HG03064 (cell line): Measurements from ENCODE around the gene ACTRT2.

Source experiments
- ATAC-seq: cut with Tn5 transposase; IDR thresholded peaks from one replicate; pipeline ENCODE4 v1.9.1; 2021; ENCODE audit warnings: low read depth; ENCODE audit not compliant: unreplicated experiment

ACTRT2 gene

GRCh38 chr1:3021233-3021671 lies at the start of gene ACTRT2:
Gene ACTRT2, plus strand, starts transcription at chr1:3021467. Its CDS starts 220 bp downstream, at chr1:3021687.
- ATAC-seq: no peak

DNA sequence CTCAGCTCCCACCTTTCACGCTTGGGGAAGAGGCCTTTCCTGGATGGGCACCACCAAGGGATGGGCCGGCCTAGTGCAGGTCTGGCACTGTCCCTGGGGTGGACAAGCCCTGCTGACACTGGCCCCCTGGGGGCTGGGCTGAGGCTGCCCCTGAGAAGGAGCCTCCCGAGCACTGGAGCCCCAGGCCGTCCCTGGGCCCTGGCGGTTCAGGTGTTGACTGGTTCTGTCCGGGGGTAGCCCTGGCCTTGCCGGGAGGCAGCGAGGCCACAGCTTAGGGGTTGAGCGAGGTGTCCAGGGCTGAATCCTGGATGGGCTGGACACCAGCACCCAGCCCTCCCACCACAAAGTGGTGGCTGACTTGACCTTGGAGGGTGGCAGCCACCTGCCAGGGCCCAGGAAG lies 49.7 kb upstream of the ACTRT2 start:
- no peak for ATAC-seq

DNA sequence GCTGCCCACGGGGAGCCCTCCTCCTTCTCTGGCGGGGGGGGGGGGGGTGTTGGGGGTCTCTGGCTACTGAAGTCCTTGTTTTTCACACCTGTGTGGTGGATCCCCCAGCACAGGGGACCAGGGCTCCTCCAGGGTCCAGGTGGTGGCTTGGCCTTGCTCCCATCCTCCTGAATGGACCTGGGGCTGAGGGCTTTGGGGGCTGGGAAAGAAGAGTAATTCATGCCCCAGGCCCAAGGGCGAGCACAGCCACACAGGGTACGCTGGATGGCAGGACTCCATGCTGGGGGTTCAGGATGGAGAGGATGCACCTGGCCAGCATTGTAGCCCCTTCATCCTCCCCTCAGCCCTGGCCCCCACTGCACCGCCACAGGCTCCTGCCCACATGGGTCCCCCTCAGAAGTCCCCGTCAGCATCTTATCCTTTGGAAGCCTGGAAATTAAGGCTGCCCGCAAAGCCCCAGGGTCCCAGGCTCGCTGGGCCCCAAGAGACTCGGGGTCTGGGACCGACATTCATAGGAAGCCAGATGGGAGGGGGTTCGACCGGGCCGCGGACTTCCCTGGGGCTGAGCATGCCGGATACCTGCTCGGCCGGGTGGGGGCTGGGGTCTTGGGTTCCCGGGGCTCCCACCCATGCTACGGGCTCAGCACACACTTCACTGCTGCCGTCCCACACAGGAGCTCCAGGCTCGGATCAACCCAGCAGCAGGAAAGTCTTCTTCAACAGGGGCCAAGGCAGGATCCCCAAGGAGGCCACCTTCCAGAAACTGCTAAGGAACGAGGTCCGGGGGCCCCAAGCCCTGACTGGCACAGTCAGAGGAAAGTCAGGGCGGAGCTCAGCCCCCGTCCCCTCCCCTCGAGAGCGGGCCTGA lies 49.0 kb upstream of the ACTRT2 start:
- no peak for ATAC-seq

DNA sequence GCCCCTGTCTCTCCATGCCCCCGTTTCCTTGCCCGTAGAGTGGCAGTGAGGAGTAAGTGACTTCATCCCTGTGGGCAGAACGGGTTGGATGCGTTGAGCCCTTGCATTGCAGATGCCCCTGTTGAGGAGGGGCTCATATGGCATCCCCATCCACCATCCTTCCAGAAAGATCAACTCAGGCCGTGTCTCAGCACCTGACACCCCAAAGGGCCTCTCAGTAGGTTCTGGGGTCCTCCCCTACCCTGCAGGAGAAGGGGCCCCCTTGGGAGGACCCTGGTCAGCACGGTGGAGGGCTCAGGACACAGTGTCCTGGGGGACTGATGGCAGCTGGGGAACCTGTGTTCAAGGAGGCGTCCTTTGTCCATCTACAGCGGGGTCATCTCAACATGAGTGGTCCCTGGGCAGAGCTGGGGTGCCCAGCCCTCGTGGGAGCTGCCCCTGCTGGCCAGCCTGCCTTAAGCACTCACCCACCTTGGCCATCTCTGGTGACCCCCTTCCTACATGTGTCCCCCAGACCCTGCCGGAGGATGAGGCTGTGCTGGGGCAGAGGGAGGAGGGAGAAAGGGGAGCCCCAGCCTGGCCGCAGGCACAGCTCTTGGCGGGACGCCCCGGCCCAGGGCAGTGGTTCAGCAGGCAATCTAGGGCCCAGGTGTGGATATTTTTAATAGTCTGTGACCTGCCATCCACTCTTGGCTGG lies 48.2 kb upstream of the ACTRT2 start:
- no peak for ATAC-seq

DNA sequence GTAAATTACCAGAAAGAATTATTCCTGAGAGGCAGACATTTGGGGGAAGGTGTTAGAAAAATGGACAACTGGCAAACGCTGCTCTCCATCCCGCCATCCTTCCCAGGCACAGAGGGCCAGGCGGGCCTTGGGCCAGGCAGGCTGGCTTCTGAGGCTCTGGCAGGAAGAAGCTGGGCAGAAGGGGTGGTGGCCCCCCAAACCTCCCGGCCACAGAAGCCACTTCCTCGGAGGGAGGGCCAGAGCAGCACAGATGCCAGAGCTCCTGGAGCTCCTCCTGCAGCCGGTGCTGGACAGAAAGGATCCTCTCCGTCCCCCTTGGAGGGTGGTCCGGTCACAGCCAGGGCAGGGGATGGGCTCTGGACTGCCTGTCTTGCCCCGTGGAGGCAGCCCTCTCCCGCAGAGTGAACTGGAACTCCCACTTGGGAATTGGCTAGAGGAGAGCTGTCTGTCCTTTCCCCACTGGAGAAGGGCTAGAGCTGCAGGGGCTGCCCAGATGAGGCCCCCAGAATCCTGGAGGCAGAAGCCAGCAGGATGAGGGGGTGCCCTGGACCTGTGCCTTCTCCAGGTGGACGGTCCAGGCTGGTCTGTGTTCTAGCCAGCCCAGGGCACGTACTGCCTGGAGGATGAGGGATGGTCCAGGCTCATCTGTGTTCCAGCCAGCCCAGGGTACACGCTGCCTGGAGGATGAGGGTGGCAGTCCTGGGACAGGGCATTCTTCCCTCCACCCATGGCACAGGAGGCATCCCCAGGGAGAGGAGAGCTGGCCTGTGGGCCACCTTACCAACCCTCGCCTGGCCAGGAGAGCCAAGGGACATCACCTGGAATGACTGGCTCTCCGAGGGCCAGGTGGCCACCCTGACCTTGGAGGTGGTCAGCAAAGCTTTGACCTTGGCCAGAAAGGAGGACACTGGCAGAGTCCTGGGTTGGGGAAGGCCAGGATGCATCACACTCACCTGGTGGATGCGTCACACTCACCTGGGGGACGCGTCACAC lies 47.4 kb upstream of the ACTRT2 start:
- no peak for ATAC-seq

DNA sequence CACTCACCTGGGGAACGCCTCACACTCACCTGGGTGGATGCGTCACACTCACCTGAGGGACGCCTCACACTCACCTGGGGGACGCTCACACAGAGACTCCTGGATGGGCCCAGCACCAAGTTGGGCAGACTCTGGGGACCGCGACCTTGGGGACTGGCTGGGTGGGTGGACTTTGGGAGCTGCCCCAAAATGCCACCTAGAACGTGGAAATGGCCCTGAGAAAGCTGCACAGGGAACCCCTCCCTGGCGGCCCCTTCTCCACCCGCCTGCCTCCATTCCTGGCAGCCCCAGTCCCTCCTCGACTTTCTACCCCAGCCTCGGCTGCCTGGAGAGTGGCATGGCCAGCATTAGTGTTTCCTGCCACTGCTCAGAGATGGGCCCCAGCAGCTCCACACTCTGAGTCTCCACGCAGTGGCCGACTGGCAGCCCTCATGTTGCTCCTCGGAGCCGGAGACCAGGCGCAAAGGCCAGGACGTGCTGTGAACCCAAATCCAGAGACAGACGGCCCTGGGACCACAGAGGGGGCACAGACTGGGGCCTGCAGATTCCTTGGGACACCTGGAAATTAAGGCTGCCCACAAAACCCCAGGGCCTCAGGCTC lies 46.5 kb upstream of the ACTRT2 start:
- no peak for ATAC-seq

GRCh38 chr1:2975466-2976179 lies 45.6 kb upstream of the ACTRT2 start:
- no peak for ATAC-seq

DNA sequence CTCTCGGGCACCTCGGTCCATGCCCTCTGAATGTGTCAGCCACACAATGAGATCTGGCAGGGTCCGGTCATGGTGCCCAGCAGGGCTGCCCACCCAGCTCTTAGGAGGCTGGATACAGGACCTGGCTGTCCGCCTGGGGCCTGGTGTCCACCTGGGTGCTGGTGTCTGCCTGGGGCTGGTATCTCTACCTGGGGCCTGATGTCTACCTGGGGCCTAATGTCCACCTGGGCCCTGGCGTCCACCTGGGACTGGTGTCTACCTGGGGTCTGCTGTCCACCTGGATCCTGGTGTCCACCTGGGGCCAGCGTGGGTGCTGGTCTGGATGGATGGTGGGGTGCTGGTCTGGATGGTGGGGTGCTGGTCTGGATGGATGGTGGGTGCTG lies 45.1 kb upstream of the ACTRT2 start:
- ATAC-seq: no peak

- no peak for ATAC-seq
These were observed 43.2 kb upstream of the ACTRT2 start for GRCh38 chr1:2977886-2978611.

DNA sequence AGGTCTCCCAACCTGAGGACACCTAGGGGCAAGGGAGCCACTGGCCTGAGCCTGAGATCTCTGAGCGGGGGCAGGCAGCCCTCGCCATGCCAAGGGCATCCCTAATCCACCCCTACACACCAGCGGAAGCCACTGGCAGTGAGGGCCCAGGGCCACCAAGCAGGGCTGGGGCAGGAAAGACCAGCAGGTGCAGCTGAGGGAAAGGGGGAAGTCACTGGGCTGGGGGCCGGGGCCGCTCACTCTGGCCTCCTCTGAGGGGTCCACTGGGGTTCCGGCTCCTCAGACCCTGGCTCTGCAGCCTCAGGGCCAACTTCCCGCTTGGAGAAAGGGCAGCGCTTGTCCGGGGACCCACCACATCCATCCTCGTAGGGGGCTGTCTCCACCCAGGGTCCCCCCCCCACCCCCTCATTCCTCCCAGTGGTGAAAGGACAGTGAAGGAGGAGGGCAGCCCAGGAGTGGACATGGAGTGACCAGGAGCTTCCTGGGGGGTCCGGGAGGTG lies 42.5 kb upstream of the ACTRT2 start:
- ATAC-seq: no peak

GRCh38 chr1:2979191-2980072 lies 41.8 kb upstream of the ACTRT2 start:
- ATAC-seq: no peak

DNA sequence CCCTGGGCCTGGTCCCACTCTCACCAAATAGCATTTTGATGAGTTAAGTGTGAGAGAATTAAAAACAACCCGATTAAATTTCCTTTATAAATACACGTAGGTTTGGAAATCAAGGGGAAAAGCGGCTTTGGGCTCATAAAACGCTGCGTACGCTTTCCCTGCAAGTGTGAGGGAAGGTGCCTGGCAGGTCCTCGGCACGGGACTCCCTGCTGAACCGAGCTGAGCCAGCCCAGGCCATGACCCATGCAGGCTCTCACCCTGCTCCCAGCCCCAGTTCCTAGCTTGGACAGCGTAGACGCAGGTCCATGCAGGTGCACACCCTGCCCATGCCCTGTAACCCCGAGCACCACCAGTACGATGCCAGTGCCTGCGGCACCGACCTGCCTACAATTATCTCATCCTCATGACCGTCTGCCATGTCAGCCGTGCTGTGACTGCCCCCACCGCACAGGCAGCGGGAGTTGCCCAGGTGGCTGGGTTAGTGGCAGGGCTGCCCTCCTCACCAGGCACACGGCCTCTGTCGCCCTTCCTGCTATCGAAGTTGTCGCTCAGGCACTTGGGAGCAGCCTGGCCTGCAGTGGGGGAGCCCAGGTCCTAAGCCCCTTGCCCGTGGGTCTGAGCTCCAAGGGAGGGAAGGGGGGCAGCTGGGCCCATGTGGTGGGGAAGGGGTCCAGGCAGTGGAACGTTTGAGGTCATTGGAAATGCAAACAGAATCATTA lies 41.0 kb upstream of the ACTRT2 start:
- no peak for ATAC-seq

DNA sequence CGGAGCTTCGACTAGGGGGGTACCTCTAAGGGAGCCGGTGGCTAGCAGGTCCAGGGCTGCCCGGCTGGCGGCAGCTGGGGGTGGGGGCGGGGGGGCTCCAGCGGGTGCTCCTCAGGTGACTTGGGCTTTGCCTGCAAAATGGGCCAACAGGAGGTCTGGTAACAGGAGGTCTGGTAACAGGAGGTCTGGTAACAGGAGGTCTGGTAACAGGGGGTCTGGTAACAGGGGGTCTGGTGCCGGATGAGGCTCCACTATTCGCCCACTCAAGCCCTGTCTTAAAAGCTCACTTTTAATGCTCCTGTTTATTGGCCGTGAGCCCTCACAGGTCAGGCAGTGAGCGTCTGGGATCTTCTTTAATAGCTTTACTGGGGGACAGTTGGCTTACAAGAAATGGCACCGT lies 40.4 kb upstream of the ACTRT2 start:
- ATAC-seq: no peak

- ATAC-seq: no peak
These were observed 39.9 kb upstream of the ACTRT2 start for GRCh38 chr1:2981388-2981787.

DNA sequence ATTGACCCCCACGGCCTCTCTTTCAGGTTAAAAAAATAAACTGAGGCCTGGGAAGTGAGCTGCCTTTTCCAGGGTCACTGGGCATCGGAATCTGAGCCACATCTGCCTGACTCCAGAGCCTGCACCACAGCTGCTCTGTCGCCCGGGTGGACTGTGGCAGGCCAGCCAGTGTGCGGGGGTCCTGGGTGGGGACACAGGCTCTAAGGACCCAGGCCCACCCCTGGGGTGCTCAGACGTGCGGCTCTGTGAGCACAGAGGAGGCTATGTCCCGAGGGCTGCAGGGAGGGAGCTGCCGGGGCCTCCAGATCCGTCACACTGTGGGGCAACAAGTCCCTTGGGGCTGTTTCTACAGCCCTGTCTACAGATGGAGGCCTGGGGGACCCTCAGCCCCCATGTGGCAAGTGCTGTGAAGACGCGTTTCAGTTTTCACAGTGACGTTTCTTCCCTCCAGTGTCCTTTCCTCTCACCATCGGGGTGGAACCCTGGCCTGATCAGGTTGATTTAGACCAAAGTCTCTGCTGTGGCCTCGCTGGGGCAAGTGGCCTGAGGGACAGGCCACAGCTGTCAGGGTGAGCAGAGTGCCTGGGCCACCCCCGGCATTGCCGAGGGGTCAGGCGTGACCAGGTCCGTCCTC lies 39.2 kb upstream of the ACTRT2 start:
- ATAC-seq: no peak

- ATAC-seq: no peak
These were observed 38.5 kb upstream of the ACTRT2 start for GRCh38 chr1:2982615-2983318.
